Measurements from ENCODE around the gene SRI.
"Not testable (repeated sequence)": the region's sequence is repeated elsewhere in the genome, so short reads cannot be mapped to it uniquely, and the experiment has no call there.

SRI gene

GRCh38 chr7:88172842-88173241 lies 47.0 kb downstream of the SRI start:
- no peak for ATAC-seq

- no peak for ATAC-seq
Observed at GRCh38 chr7:88169717-88170320, 50.0 kb downstream of the SRI start.

GRCh38 chr7:88167721-88168120 lies 52.1 kb downstream of the SRI start:
- no peak for ATAC-seq

- no peak for ATAC-seq
Observed at GRCh38 chr7:88167223-88167622, 52.6 kb downstream of the SRI start.

GRCh38 chr7:88165697-88166096 lies 54.1 kb downstream of the SRI start:
- ATAC-seq: no peak

GRCh38 chr7:88159741-88160140 lies 60.1 kb downstream of the SRI start:
- ATAC-seq: not testable (repeated sequence)

GRCh38 chr7:88156356-88156755 lies 63.5 kb downstream of the SRI start:
- ATAC-seq: no peak

GRCh38 chr7:88155756-88156155 lies 64.1 kb downstream of the SRI start:
- ATAC-seq: no peak
